Neural progenitor cell (in vitro differentiated cells): ENCODE measurements around the gene POU1F1.

ENCODE experiments used
- CTCF ChIP-seq: fragments of 200-600 bp; sonication (generic); IDR thresholded peaks from 2 replicates; pipeline ENCODE4 v1.5.1; 2017; ENCODE audit warnings: antibody characterized with exemption, mild to moderate bottlenecking
- EZH2 ChIP-seq: fragments of 200-600 bp; sonication (generic); IDR thresholded peaks from 2 replicates; pipeline ENCODE4 v1.6.1; 2017; ENCODE audit warnings: antibody characterized with exemption, mild to moderate bottlenecking, moderate library complexity
- EZH2phosphoT487 ChIP-seq: fragments of 200-600 bp; sonication (generic); IDR thresholded peaks from 2 replicates; pipeline ENCODE4 v1.6.1; 2017; ENCODE audit warnings: antibody characterized with exemption

GRCh38 chr3:87324609-87325008, 48.2 kb upstream of the POU1F1 start:
- TF ChIP-seq CTCF (no peak), EZH2 (no peak), EZH2phosphoT487 (no peak)
